HEK293 (cell line): ENCODE measurements around the gene C1QTNF4.
A peak's percentile ranks its signal among the peaks of the same experiment; 100 is the strongest.

Source experiments
- EGR2 ChIP-seq: fragments of 450-650 bp; formaldehyde crosslinking; IDR thresholded peaks from 2 replicates; pipeline ENCODE4 v1.5.1; 2016; ENCODE audit warnings: low read depth, missing biosample characterization, missing genetic modification characterization
- GLIS2 ChIP-seq: fragments of 450-650 bp; formaldehyde crosslinking; IDR thresholded peaks from 2 replicates; pipeline ENCODE4 v1.5.1; 2016; ENCODE audit warnings: missing biosample characterization, missing genetic modification characterization
- KLF16 ChIP-seq: fragments of 450-650 bp; formaldehyde crosslinking; IDR thresholded peaks from 2 replicates; pipeline ENCODE4 v1.5.1; 2017; ENCODE audit warnings: missing biosample characterization, missing genetic modification characterization
- KLF7 ChIP-seq: fragments of 450-650 bp; formaldehyde crosslinking; IDR thresholded peaks from 2 replicates; pipeline ENCODE4 v1.5.1; 2016; ENCODE audit warnings: missing biosample characterization, missing genetic modification characterization, borderline replicate concordance
- RBAK ChIP-seq: fragments of 450-650 bp; formaldehyde crosslinking; IDR thresholded peaks from 2 replicates; pipeline ENCODE4 v1.5.1; 2016; ENCODE audit warnings: missing biosample characterization, missing genetic modification characterization
- SCRT2 ChIP-seq: fragments of 450-650 bp; formaldehyde crosslinking; IDR thresholded peaks from 2 replicates; pipeline ENCODE4 v1.5.1; 2016; ENCODE audit warnings: missing biosample characterization, missing genetic modification characterization
- SETDB1 ChIP-seq: IDR thresholded peaks from one replicate; pipeline ENCODE4 v1.6.1; 2017; ENCODE audit warnings: mild to moderate bottlenecking, low read length, moderate library complexity, mixed read lengths; ENCODE audit not compliant: insufficient read length
- SP7 ChIP-seq: fragments of 450-650 bp; formaldehyde crosslinking; IDR thresholded peaks from 2 replicates; pipeline ENCODE4 v1.5.1; 2016; ENCODE audit warnings: missing biosample characterization, missing genetic modification characterization
- ZBTB20 ChIP-seq: fragments of 450-650 bp; formaldehyde crosslinking; IDR thresholded peaks from 2 replicates; pipeline ENCODE4 v1.5.1; 2016; ENCODE audit warnings: missing biosample characterization, missing genetic modification characterization
- ZFP41 ChIP-seq: fragments of 450-650 bp; formaldehyde crosslinking; IDR thresholded peaks from 2 replicates; pipeline ENCODE4 v1.5.1; 2016; ENCODE audit warnings: missing biosample characterization, missing genetic modification characterization, borderline replicate concordance
- ZNF157 ChIP-seq: fragments of 450-650 bp; formaldehyde crosslinking; IDR thresholded peaks from 2 replicates; pipeline ENCODE4 v1.5.1; 2016; ENCODE audit warnings: missing biosample characterization, missing genetic modification characterization
- ZNF175 ChIP-seq: fragments of 450-650 bp; formaldehyde crosslinking; IDR thresholded peaks from 2 replicates; pipeline ENCODE4 v1.5.1; 2016; ENCODE audit warnings: missing biosample characterization, missing genetic modification characterization
- ZNF223 ChIP-seq: fragments of 450-650 bp; formaldehyde crosslinking; IDR thresholded peaks from 2 replicates; pipeline ENCODE4 v1.5.1; 2016; ENCODE audit warnings: missing biosample characterization, missing genetic modification characterization
- ZNF292 ChIP-seq: fragments of 450-650 bp; formaldehyde crosslinking; IDR thresholded peaks from 2 replicates; pipeline ENCODE4 v1.5.1; 2016; ENCODE audit warnings: low read depth, missing biosample characterization, missing genetic modification characterization, borderline replicate concordance
- ZNF302 ChIP-seq: fragments of 450-650 bp; formaldehyde crosslinking; IDR thresholded peaks from 2 replicates; pipeline ENCODE4 v1.5.1; 2016; ENCODE audit warnings: missing biosample characterization, missing genetic modification characterization, low read depth
- ZNF335 ChIP-seq: fragments of 450-650 bp; formaldehyde crosslinking; conservative IDR thresholded peaks from 2 replicates; pipeline ENCODE4 v1.5.1; 2016; ENCODE audit warnings: missing biosample characterization, missing genetic modification characterization
- ZNF48 ChIP-seq: fragments of 450-650 bp; formaldehyde crosslinking; IDR thresholded peaks from 2 replicates; pipeline ENCODE4 v1.5.1; 2016; ENCODE audit warnings: missing biosample characterization, missing genetic modification characterization
- ZNF571 ChIP-seq: fragments of 450-650 bp; formaldehyde crosslinking; IDR thresholded peaks from 2 replicates; pipeline ENCODE4 v1.5.0; 2017; ENCODE audit warnings: missing biosample characterization, missing genetic modification characterization
- ZNF621 ChIP-seq: fragments of 450-650 bp; formaldehyde crosslinking; IDR thresholded peaks from 2 replicates; pipeline ENCODE4 v1.5.1; 2017; ENCODE audit warnings: missing biosample characterization, missing genetic modification characterization
- ZNF707 ChIP-seq: fragments of 450-650 bp; formaldehyde crosslinking; IDR thresholded peaks from 2 replicates; pipeline ENCODE4 v1.5.1; 2016; ENCODE audit warnings: missing biosample characterization, missing genetic modification characterization
- TF ChIP-seq, protein P1 (sequence below): fragments of 450-650 bp; formaldehyde crosslinking; IDR thresholded peaks from 2 replicates; pipeline ENCODE4 v1.5.1; 2016; ENCODE audit warnings: missing biosample characterization, missing genetic modification characterization
- TF ChIP-seq, protein P2 (sequence below): fragments of 450-650 bp; formaldehyde crosslinking; IDR thresholded peaks from 2 replicates; pipeline ENCODE4 v1.5.1; 2016; ENCODE audit warnings: missing biosample characterization, missing genetic modification characterization
- TF ChIP-seq, protein P3 (sequence below): fragments of 450-650 bp; formaldehyde crosslinking; IDR thresholded peaks from 2 replicates; pipeline ENCODE4 v1.5.1; 2016; ENCODE audit warnings: missing biosample characterization, missing genetic modification characterization
- TF ChIP-seq, protein P4 (sequence below): fragments of 450-650 bp; formaldehyde crosslinking; IDR thresholded peaks from 2 replicates; pipeline ENCODE4 v1.5.1; 2016; ENCODE audit warnings: missing biosample characterization, missing genetic modification characterization
- TF ChIP-seq, protein P5 (sequence below): fragments of 450-650 bp; formaldehyde crosslinking; conservative IDR thresholded peaks from 2 replicates; pipeline ENCODE4 v1.5.1; 2016; ENCODE audit warnings: low read depth, missing biosample characterization, missing genetic modification characterization
- TF ChIP-seq, protein P6 (sequence below): fragments of 450-650 bp; formaldehyde crosslinking; conservative IDR thresholded peaks from 2 replicates; pipeline ENCODE4 v1.5.1; 2016; ENCODE audit warnings: low read depth, missing biosample characterization, missing genetic modification characterization

The C1QTNF4 gene

DNA sequence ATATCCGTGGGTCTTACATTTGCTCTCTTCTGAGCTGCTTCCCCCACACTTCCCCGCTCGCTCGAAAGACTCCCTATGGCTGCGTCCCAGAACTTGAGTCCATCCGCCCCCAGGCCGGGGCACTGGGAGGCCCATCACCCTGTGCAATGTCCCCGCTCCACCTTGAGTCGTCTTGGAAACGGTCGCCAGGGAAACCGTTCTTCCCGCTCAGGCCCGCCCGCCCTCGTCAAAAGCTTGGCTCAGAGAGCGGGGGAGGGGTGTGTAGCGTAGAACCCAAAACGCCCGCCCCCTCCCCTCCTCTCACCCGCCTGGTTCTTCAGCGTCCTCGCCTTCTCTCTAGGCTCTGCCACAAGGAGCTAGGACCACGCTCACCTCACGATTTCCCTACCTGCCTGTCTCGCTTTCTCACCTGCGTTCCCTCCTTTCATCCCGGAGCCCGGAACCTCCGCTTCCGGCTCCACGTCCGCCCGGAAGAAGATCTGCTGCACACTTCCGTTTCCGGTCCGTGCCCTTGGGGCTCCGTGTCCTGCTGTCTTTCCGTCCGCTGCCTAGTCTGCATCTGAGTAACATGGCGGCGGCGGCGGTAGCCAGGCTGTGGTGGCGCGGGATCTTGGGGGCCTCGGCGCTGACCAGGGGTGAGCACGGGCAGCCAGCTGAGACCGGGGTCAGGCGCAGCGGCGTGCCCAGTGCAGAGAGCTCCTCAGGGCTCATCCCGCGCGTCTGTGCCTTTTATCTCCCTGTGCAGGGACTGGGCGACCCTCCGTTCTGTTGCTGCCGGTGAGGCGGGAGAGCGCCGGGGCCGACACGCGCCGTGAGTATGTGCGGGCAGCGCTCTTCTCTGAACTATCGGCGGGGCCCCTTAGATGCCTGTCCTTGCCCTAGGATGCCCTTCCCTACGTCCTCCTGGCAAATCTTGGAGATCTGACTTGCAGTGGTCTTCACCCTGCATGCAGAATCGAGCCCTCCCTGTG, 15.4 kb downstream of the C1QTNF4 start, which contains the start of the genes KBTBD4 and NDUFS3 (continued):
- TF ChIP-seq GLIS2 (tag by site-specific recombination) (peak; percentile 77), KLF16 (peak; percentile 100), KLF7 (tag by site-specific recombination) (peak; percentile 98), SETDB1 (no peak), ZNF335 (tag by site-specific recombination) (peak; percentile 89), SP7 (tag by site-specific recombination) (peak; percentile 97), ZFP41 (tag by site-specific recombination) (no peak), ZNF175 (no peak), EGR2 (tag by site-specific recombination) (peak; percentile 87), ZNF707 (no peak), ZNF621 (tag by site-specific recombination) (no peak), ZNF223 (tag by site-specific recombination) (no peak), ZBTB20 (tag by site-specific recombination) (peak; percentile 65; the same call in 1 of the 2 replicates), SCRT2 (tag by site-specific recombination) (peak; percentile 71), ZNF302 (tag by site-specific recombination) (0 out of 2 replicates have a peak, but pooled peaks have one; percentile 62), ZNF292 (tag by site-specific recombination) (no peak), ZNF48 (tag by site-specific recombination) (no peak), ZNF571 (tag by site-specific recombination) (no peak), RBAK (no peak), ZNF157 (no peak)
- TF ChIP-seq, protein P1, sequence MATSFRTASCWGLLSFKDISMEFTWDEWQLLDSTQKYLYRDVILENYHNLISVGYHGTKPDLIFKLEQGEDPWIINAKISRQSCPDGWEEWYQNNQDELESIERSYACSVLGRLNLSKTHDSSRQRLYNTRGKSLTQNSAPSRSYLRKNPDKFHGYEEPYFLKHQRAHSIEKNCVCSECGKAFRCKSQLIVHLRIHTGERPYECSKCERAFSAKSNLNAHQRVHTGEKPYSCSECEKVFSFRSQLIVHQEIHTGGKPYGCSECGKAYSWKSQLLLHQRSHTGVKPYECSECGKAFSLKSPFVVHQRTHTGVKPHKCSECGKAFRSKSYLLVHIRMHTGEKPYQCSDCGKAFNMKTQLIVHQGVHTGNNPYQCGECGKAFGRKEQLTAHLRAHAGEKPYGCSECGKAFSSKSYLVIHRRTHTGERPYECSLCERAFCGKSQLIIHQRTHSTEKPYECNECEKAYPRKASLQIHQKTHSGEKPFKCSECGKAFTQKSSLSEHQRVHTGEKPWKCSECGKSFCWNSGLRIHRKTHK (tag by site-specific recombination) = no peak
- TF ChIP-seq, protein P2, sequence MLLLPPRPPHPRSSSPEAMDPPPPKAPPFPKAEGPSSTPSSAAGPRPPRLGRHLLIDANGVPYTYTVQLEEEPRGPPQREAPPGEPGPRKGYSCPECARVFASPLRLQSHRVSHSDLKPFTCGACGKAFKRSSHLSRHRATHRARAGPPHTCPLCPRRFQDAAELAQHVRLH (tag by site-specific recombination) = peak; percentile 96
- TF ChIP-seq, protein P3, sequence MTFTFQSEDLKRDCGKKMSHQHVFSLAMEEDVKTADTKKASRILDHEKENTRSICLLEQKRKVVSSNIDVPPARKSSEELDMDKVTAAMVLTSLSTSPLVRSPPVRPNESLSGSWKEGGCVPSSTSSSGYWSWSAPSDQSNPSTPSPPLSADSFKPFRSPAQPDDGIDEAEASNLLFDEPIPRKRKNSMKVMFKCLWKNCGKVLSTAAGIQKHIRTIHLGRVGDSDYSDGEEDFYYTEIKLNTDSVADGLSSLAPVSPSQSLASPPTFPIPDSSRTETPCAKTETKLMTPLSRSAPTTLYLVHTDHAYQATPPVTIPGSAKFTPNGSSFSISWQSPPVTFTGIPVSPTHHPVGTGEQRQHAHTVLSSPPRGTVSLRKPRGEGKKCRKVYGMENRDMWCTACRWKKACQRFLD (tag by site-specific recombination) = no peak
- TF ChIP-seq, protein P4, sequence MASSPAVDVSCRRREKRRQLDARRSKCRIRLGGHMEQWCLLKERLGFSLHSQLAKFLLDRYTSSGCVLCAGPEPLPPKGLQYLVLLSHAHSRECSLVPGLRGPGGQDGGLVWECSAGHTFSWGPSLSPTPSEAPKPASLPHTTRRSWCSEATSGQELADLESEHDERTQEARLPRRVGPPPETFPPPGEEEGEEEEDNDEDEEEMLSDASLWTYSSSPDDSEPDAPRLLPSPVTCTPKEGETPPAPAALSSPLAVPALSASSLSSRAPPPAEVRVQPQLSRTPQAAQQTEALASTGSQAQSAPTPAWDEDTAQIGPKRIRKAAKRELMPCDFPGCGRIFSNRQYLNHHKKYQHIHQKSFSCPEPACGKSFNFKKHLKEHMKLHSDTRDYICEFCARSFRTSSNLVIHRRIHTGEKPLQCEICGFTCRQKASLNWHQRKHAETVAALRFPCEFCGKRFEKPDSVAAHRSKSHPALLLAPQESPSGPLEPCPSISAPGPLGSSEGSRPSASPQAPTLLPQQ (tag by site-specific recombination) = peak; percentile 93
- TF ChIP-seq, protein P5, sequence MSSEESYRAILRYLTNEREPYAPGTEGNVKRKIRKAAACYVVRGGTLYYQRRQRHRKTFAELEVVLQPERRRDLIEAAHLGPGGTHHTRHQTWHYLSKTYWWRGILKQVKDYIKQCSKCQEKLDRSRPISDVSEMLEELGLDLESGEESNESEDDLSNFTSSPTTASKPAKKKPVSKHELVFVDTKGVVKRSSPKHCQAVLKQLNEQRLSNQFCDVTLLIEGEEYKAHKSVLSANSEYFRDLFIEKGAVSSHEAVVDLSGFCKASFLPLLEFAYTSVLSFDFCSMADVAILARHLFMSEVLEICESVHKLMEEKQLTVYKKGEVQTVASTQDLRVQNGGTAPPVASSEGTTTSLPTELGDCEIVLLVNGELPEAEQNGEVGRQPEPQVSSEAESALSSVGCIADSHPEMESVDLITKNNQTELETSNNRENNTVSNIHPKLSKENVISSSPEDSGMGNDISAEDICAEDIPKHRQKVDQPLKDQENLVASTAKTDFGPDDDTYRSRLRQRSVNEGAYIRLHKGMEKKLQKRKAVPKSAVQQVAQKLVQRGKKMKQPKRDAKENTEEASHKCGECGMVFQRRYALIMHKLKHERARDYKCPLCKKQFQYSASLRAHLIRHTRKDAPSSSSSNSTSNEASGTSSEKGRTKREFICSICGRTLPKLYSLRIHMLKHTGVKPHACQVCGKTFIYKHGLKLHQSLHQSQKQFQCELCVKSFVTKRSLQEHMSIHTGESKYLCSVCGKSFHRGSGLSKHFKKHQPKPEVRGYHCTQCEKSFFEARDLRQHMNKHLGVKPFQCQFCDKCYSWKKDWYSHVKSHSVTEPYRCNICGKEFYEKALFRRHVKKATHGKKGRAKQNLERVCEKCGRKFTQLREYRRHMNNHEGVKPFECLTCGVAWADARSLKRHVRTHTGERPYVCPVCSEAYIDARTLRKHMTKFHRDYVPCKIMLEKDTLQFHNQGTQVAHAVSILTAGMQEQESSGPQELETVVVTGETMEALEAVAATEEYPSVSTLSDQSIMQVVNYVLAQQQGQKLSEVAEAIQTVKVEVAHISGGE = peak; percentile 100
- TF ChIP-seq, protein P6, sequence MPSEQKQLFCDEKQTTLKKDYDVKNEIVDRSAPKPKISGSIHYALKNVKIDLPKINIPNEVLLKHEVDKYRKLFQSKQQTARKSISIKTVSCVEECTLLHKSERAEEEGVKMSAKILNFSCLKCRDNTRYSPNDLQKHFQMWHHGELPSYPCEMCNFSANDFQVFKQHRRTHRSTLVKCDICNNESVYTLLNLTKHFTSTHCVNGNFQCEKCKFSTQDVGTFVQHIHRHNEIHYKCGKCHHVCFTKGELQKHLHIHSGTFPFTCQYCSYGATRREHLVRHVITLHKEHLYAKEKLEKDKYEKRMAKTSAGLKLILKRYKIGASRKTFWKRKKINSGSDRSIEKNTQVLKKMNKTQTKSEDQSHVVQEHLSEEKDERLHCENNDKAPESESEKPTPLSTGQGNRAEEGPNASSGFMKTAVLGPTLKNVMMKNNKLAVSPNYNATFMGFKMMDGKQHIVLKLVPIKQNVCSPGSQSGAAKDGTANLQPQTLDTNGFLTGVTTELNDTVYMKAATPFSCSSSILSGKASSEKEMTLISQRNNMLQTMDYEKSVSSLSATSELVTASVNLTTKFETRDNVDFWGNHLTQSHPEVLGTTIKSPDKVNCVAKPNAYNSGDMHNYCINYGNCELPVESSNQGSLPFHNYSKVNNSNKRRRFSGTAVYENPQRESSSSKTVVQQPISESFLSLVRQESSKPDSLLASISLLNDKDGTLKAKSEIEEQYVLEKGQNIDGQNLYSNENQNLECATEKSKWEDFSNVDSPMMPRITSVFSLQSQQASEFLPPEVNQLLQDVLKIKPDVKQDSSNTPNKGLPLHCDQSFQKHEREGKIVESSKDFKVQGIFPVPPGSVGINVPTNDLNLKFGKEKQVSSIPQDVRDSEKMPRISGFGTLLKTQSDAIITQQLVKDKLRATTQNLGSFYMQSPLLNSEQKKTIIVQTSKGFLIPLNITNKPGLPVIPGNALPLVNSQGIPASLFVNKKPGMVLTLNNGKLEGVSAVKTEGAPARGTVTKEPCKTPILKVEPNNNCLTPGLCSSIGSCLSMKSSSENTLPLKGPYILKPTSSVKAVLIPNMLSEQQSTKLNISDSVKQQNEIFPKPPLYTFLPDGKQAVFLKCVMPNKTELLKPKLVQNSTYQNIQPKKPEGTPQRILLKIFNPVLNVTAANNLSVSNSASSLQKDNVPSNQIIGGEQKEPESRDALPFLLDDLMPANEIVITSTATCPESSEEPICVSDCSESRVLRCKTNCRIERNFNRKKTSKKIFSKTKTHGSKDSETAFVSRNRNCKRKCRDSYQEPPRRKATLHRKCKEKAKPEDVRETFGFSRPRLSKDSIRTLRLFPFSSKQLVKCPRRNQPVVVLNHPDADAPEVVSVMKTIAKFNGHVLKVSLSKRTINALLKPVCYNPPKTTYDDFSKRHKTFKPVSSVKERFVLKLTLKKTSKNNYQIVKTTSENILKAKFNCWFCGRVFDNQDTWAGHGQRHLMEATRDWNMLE = peak; percentile 92
